Gastroesophageal sphincter (tissue), 4 donors: ENCODE results near the gene ST6GALNAC3. TPM values are rescaled to one million over a fixed set of nuclear protein-coding genes. Genes with fewer than 3 reads are reported as not detected.

Source experiments
- ATAC-seq: fragments of 150-250 bp; one replicate; pipeline ENCODE4 v1.9.1; 2016; ENCODE audit warnings: mild to moderate bottlenecking, moderate library complexity
- H3K27ac ChIP-seq, 4 donors: fragments of 200-600 bp; sonication (generic) in 3 of 4; 1 replicate in 3 of 4; 2 replicates in 1 of 4; pipeline ENCODE4 v1.5.1; 2016 to 2019
- H3K27me3 ChIP-seq: fragments of 200-600 bp; sonication (generic); one replicate; pipeline ENCODE4 v1.5.1; 2019
- H3K36me3 ChIP-seq, 2 donors: fragments of 200-600 bp; sonication (generic); one replicate each; pipeline ENCODE4 v1.5.1; 2019; ENCODE audit warnings: control low read depth in 1 of 2
- H3K4me1 ChIP-seq, 3 donors: fragments of 200-600 bp; sonication (generic); 1 replicate in 2 of 3; 2 replicates in 1 of 3; pipeline ENCODE4 v1.5.1; 2016 to 2019; ENCODE audit warnings: control low read depth in 2 of 3
- H3K4me3 ChIP-seq, 2 donors: fragments of 200-600 bp; sonication (generic); one replicate each; pipeline ENCODE4 v1.5.1; 2019; ENCODE audit warnings: mild to moderate bottlenecking in 1 of 2, moderate library complexity in 1 of 2
- H3K9me3 ChIP-seq, 3 donors: fragments of 200-600 bp; sonication (generic); one replicate each; pipeline ENCODE4 v1.5.1; 2017 to 2019; ENCODE audit warnings: control low read depth in 2 of 3
- CTCF ChIP-seq, 4 experiments: fragments of 200-600 bp in 2 of 4; fragments of 450-650 bp in 2 of 4; sonication (generic) in 1 of 4; IDR thresholded peaks; one replicate each; pipeline ENCODE4 v1.5.1; 2017 to 2019; ENCODE audit warnings: antibody characterized with exemption in 4 of 4, mild to moderate bottlenecking in 2 of 4, moderate library complexity in 2 of 4
- EP300 ChIP-seq: sonication (generic); formaldehyde crosslinking; IDR thresholded peaks from one replicate; pipeline ENCODE4 v1.6.1; 2017; ENCODE audit warnings: antibody characterized with exemption, mild to moderate bottlenecking
- POLR2A ChIP-seq, 2 donors: fragments of 450-650 bp; IDR thresholded peaks; one replicate each; pipeline ENCODE4 v1.6.1; 2017; ENCODE audit warnings: antibody characterized with exemption in 2 of 2, mild to moderate bottlenecking in 2 of 2, moderate library complexity in 1 of 2
- POLR2AphosphoS5 ChIP-seq: sonication (generic); formaldehyde crosslinking; IDR thresholded peaks from one replicate; pipeline ENCODE4 v1.6.1; 2017; ENCODE audit warnings: antibody characterized with exemption
- WGBS, 2 donors: methylation state at CpG; one replicate each; pipeline ENCODE4 v1.1.5; 2018; ENCODE audit warnings: low coverage in 1 of 2; 5-methylcytosine and 5-hydroxymethylcytosine counted together
- total RNA-seq, 4 donors: library from RNA; depleted of rRNA; stranded (reverse); fragments of >200 nt; gene quantifications; one replicate each; pipeline ENCODE4 v1.1.0, GENCODE V29; 2016

The ST6GALNAC3 gene
- total RNA-seq, 4 donors from 2014 or later, result 2.8 to 10.6 (median 3.3) TPM

GRCh38 chr1:76209648-76210047 is 135.1 kb downstream of the ST6GALNAC3 start:
- 70% methylated on average over 3 of the region's 3 CpGs for WGBS, 2 donors
- no peaks in the 10 kb centered on the region for H3K36me3 ChIP-seq
- peaks cover 0 to under 1% (median 0%) of the 10 kb centered on the region in 3 donors for H3K9me3 ChIP-seq
- H3K27ac ChIP-seq, result no peak overlapping the region
- no peaks in the 10 kb centered on the region for H3K4me1 ChIP-seq
- no peak for TF ChIP-seq EP300
- TF ChIP-seq POLR2A (IDR thresholded peaks at IDR 0.05), result no peak
- TF ChIP-seq CTCF (IDR thresholded peaks at IDR 0.05), result no peak
- no peaks in the 10 kb centered on the region for H3K27me3 ChIP-seq
- no peak overlapping the region for H3K4me3 ChIP-seq
- no peak for ATAC-seq

DNA sequence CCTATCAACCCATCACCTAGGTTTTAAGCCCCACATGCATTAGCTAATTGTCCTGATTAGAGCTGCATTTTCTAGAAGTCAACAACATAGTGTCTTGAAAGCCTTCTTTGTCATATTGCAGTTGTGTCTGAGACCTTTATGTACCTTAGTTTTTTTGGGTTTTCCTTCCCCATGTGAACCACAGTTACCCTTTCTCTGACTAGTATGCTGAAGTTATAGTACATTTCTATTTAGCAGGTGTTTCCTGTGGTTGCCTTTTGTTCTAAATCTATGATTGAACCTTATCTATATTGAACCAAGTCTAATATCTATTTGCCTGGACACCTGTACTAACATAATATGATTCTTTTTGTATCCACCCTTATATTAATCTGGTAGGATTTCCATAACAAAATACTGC is 135.6 kb downstream of the ST6GALNAC3 start:
- no peaks in the 10 kb centered on the region for H3K9me3 ChIP-seq
- H3K4me3 ChIP-seq, result no peak overlapping the region
- H3K27ac ChIP-seq, result no peak overlapping the region
- no peaks in the 10 kb centered on the region for H3K4me1 ChIP-seq
- TF ChIP-seq POLR2AphosphoS5 (no peak), POLR2A (IDR thresholded peaks at IDR 0.05) (no peak), EP300 (no peak), CTCF (IDR thresholded peaks at IDR 0.05) (no peak)
- ATAC-seq, result no peak
- no peaks in the 10 kb centered on the region for H3K27me3 ChIP-seq
- H3K36me3 ChIP-seq, result no peaks in the 10 kb centered on the region

DNA sequence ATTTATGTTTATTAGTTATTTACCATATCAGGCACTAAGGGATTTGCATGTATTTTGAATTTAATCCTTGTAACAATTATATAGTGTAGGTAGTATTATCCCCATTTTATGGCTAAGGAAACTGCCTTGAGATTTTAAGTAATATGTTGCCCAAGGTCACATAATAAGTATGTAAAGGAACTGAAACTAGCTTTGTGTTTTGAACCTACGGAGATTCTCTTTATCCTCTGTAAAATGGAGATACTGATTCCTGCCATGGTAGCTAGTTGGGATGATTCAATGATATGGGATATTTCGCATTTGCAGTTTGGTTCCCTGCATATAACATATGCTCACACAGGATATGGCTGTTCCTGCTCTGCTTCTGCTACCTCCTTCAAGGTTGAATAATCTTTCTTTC is 144.3 kb downstream of the ST6GALNAC3 start:
- Histone ChIP-seq H3K4me1 (no peaks in the 10 kb centered on the region), H3K9me3 (no peaks in the 10 kb centered on the region), H3K27me3 (no peaks in the 10 kb centered on the region), H3K4me3 (no peak overlapping the region), H3K36me3 (no peaks in the 10 kb centered on the region), H3K27ac (no peak overlapping the region)
- no peak for TF ChIP-seq POLR2AphosphoS5
- TF ChIP-seq EP300, result no peak
- no peak for TF ChIP-seq CTCF (IDR thresholded peaks at IDR 0.05)
- no peak for TF ChIP-seq POLR2A (IDR thresholded peaks at IDR 0.05)
- no peak for ATAC-seq
- WGBS, 2 donors, result 86 to 90% methylated on average over 2 of the region's 2 CpGs

DNA sequence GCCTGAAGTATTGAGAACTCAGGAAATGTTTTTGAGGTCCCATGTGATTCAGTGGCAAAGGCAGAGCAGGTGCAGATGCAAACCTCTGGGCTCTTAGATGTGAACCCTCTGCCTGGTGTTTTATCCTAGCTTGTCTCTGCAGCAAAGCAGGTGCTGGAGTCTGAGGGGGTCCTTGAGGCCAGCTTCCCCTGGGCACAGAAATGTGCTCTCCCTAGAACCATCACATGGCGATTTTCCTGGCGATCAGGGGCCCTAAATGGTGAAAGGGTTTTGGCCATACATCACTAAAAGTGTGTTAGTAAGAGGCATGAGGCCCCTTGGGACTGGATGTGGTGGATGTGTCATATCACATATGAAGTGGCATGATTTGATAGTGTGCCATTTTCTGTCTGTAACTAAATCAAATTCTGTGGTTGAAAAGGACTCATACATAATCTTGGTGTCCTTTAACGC is 144.8 kb downstream of the ST6GALNAC3 start:
- no peak for TF ChIP-seq POLR2A (IDR thresholded peaks at IDR 0.05)
- TF ChIP-seq EP300, result no peak
- TF ChIP-seq CTCF (IDR thresholded peaks at IDR 0.05), result no peak
- no peak for TF ChIP-seq POLR2AphosphoS5
- no peak overlapping the region for H3K27ac ChIP-seq
- no peaks in the 10 kb centered on the region for H3K36me3 ChIP-seq
- H3K4me3 ChIP-seq, result no peak overlapping the region
- no peaks in the 10 kb centered on the region for H3K4me1 ChIP-seq
- no peak for ATAC-seq
- H3K9me3 ChIP-seq, result no peaks in the 10 kb centered on the region
- no peaks in the 10 kb centered on the region for H3K27me3 ChIP-seq
- 89 to 100% methylated on average over 1 to 2 of the region's 3 CpGs for WGBS, 2 donors

DNA sequence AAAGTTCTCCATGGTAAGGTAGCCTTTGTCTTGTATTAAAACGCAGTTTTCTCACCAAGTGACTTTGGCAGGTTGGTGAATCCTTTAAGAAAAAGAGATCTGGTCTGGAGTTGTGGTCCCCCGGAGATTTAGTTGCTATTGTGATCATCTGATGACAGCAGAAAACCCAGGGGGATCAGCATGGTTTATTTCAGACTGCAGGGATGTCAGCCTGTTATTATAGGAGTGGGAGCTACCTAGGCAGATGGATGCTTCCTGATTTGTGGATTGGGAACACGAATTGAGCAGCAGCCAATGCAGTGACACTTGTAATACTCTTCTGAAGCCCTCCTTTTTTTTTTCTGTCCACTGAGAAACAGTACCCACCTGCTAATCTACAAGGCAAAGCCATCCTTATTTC is 150.2 kb downstream of the ST6GALNAC3 start:
- Histone ChIP-seq H3K9me3 (no peaks in the 10 kb centered on the region), H3K27ac (no peak overlapping the region), H3K36me3 (no peaks in the 10 kb centered on the region), H3K4me3 (no peak overlapping the region), H3K27me3 (no peaks in the 10 kb centered on the region), H3K4me1 (no peaks in the 10 kb centered on the region)
- 48 to 68% methylated on average over 2 to 3 of the region's 3 CpGs for WGBS, 2 donors
- TF ChIP-seq POLR2A (IDR thresholded peaks at IDR 0.05) (no peak), POLR2AphosphoS5 (no peak), CTCF (IDR thresholded peaks at IDR 0.05) (no peak), EP300 (no peak)
- no peak for ATAC-seq
